ENCODE measurements around the gene LCE3A. TPM values are rescaled to one million over a fixed set of nuclear protein-coding genes. Genes with fewer than 3 reads are reported as not detected.

Gene LCE3A
- polyA plus RNA-seq, 3 donors: not detected

- no peak within 1 kb of the TSS for H3K4me3 Mint-ChIP-seq
- Histone ChIP-seq H4K20me1 (ENCODE audit: insufficient read depth, low read length) (no peaks in the 10 kb centered on the region), H2AFZ (ENCODE audit: insufficient read depth, low read depth, low read length, poor library complexity, severe bottlenecking) (no peak within 1 kb of the TSS), H3K27me3 (ENCODE audit: control insufficient read depth in 2 of 2, insufficient read depth in 2 of 2, low read length in 2 of 2) (no peaks in the 10 kb centered on the region), H3K4me3 (replicated peaks in 1 of 3; ENCODE audit: low read depth in 2 of 3, low read length in 3 of 3) (no peak within 1 kb of the TSS), H3K4me1 (ENCODE audit: control insufficient read depth in 1 of 2, insufficient read depth in 2 of 2, low read length in 2 of 2) (no peaks in the 10 kb centered on the region), H3K79me2 (ENCODE audit: insufficient read depth, low read length) (no peaks in the 10 kb centered on the region), H3K9ac (ENCODE audit: insufficient read depth, low read length, poor library complexity, severe bottlenecking) (no peak within 1 kb of the TSS), H3K4me2 (replicated peaks; ENCODE audit: extremely low read depth, low read length, poor library complexity, severe bottlenecking) (no peak within 1 kb of the TSS), H3K27ac (ENCODE audit: low read depth in 1 of 2, low read length in 2 of 2) (no peak within 1 kb of the TSS), H3K36me3 (replicated peaks in 1 of 2; ENCODE audit: control insufficient read depth in 1 of 2, insufficient read depth in 2 of 2, low read length in 2 of 2) (no peaks in the 10 kb centered on the region), H3K9me3 (replicated peaks in 1 of 2; ENCODE audit: control insufficient read depth in 1 of 2, insufficient read depth in 1 of 2, low read length in 2 of 2) (no peaks in the 10 kb centered on the region)
- peaks cover 0 to 1% (median 0%) of the 10 kb centered on the region in 7 donors for H3K9me3 Mint-ChIP-seq
- no peak for DNase-seq
- no peaks in the 10 kb centered on the region for H3K36me3 Mint-ChIP-seq
- no peaks in the 10 kb centered on the region for H3K4me1 Mint-ChIP-seq
- WGBS (ENCODE audit: insufficient coverage): 82% methylated on average over 2 of the region's 3 CpGs
- intact Hi-C loops (cut with micrococcal nuclease): no loop called here
- no peak within 1 kb of the TSS for H3K27ac Mint-ChIP-seq
- H3K27me3 Mint-ChIP-seq (ENCODE audit: low read depth in 3 of 3): peaks cover 3 to 10% (median 4%) of the 10 kb centered on the region in 3 donors
- no peak for TF ChIP-seq CTCF (IDR thresholded peaks at IDR 0.05)
These were observed 40.2 kb upstream of the LCE3A start, which contains the start of gene LCE2D for GRCh38 chr1:152663098-152663497. Gene LCE2D, plus strand, starts transcription at chr1:152663380. Its CDS starts 726 bp downstream, at chr1:152664106.

GRCh38 chr1:152658649-152659048 lies 35.7 kb upstream of the LCE3A start:
- intact Hi-C loops (cut with micrococcal nuclease): no loop called here
- Mint-ChIP-seq H3K27ac (no peak overlapping the region), H3K36me3 (no peaks in the 10 kb centered on the region), H3K27me3 (ENCODE audit: low read depth in 3 of 3) (peaks cover 3 to 5% (median 4%) of the 10 kb centered on the region in 3 donors), H3K9me3 (no peaks in the 10 kb centered on the region), H3K4me1 (peaks cover 3% of the 10 kb centered on the region), H3K4me3 (no peak overlapping the region)
- Histone ChIP-seq H3K27ac (ENCODE audit: low read depth in 1 of 2, low read length in 2 of 2) (no peak overlapping the region), H3K4me2 (replicated peaks; ENCODE audit: extremely low read depth, low read length, poor library complexity, severe bottlenecking) (no peak overlapping the region), H3K4me3 (replicated peaks in 1 of 3; ENCODE audit: low read depth in 2 of 3, low read length in 3 of 3) (no peak overlapping the region), H4K20me1 (ENCODE audit: insufficient read depth, low read length) (no peaks in the 10 kb centered on the region), H3K9me3 (replicated peaks in 1 of 2; ENCODE audit: control insufficient read depth in 1 of 2, insufficient read depth in 1 of 2, low read length in 2 of 2) (no peaks in the 10 kb centered on the region), H3K79me2 (ENCODE audit: insufficient read depth, low read length) (no peaks in the 10 kb centered on the region), H3K9ac (ENCODE audit: insufficient read depth, low read length, poor library complexity, severe bottlenecking) (no peak overlapping the region), H3K36me3 (replicated peaks in 1 of 2; ENCODE audit: control insufficient read depth in 1 of 2, insufficient read depth in 2 of 2, low read length in 2 of 2) (no peaks in the 10 kb centered on the region), H3K27me3 (ENCODE audit: control insufficient read depth in 2 of 2, insufficient read depth in 2 of 2, low read length in 2 of 2) (no peaks in the 10 kb centered on the region), H3K4me1 (ENCODE audit: control insufficient read depth in 1 of 2, insufficient read depth in 2 of 2, low read length in 2 of 2) (no peaks in the 10 kb centered on the region), H2AFZ (ENCODE audit: insufficient read depth, low read depth, low read length, poor library complexity, severe bottlenecking) (no peak overlapping the region)
- no peak for TF ChIP-seq CTCF (IDR thresholded peaks at IDR 0.05)
- 94% methylated on average over 2 of the region's 3 CpGs for WGBS (ENCODE audit: insufficient coverage)
- no peak for DNase-seq
